Lung microvascular endothelial cell (primary cell): Measurements from ENCODE around the gene COL4A3. TPM values are rescaled to one million over a fixed set of nuclear protein-coding genes. Genes with fewer than 3 reads are reported as not detected.

Source experiments
- DNase-seq, 2 donors: peaks; one replicate each; pipeline versions ENCODE4 v3.0.0 to v3.0.0-alpha.2; 2010; ENCODE audit warnings: low read depth in 2 of 2
- total RNA-seq: library from RNA; depleted of rRNA; stranded (reverse); fragments of >200 nt; gene quantifications from 2 replicates; pipeline ENCODE4 v1.2.1, GENCODE V29; 2014

Gene COL4A3
- total RNA-seq = not detected in 2 replicates

DNA sequence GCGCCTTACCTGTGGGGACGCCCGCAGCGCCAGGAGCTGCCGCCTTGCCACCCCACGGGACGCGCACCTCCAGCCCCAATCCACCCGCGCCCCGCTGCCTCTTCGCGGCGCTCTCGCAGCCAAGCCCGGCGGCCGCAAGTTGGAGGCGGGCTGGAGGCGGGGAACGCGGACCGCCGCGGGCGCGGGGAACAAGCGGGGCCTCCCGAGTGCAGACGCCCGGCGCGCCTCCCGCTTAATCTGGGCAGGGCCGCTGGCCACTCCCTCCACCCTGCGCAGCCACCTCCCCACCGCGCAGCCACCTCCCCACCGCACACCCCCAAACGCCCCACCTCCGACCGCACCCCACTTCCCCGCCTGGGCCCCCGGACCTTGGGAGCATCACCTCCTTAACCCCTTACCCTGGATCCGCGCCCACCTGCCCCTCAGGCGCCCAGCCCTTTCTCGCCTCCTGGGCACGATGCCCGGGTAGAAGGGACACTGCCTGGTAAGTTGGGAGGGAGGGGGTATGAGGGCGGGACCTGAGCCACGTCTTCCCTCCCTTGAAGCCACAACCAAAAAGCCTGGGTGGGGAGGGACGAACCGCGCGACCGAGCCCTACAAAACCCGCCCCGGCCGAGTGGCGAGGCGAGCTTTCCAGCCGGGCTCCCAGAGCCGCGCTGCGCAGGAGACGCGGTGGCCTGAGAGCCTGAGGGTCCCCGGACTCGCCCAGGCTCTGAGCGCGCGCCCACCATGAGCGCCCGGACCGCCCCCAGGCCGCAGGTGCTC lies at the start of gene COL4A3, which contains the start of gene COL4A4:
TSS of gene COL4A3 (plus strand) at position 627 of the 765 bp plus-strand sequence. CDS start at position 730, 103 bp downstream.
TSS of gene COL4A4 (minus strand) at position 208 of the 765 bp plus-strand sequence. CDS start 16,722 bp downstream, outside the sequence.
- peak in 1 of 2 donors; percentile 7 for DNase-seq

DNA sequence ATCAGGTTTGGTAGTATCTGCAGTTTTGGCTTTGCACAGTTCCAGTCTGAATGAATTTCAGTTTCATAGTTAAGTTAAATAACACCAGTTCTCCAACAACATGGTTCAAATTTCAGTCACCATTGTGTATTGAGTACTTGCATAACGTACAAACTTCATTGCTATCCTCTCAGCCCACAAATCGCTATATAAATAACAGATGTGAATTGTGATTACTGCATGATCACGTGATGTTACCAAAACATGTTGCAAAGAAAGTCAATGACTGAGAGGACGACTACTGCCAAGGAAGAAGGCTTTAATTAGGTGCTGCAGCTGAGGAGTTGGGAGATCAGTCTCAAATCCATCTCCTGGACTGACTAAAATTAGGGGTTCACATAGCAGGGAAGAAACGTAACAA lies 48.7 kb upstream of the COL4A3 start:
- DNase-seq = no peak

GRCh38 chr2:227117027-227117426 lies 47.4 kb upstream of the COL4A3 start:
- DNase-seq = no peak

- DNase-seq = no peak
These were observed 46.6 kb upstream of the COL4A3 start for GRCh38 chr2:227117852-227118251.

DNA sequence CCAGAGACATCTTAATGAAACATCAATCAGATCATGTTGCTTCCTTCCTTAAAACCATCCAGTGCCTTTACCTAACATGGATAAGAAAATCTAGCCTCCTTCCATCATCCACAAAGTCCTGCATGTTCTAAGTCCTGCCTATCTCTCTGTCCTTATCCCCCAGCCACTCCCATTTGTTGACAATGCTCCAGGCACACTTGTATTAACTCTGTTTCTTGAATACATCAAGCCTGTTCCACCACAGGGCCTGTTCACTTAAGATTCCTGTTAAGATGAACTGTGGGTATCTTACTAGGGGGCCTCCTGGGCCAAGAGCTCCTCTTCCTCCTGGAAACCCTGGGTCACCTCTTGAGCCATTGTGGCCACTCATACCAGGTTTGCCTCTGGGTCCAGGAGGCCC lies 46.1 kb upstream of the COL4A3 start:
- DNase-seq = no peak

- DNase-seq = no peak
These were observed 40.7 kb upstream of the COL4A3 start for GRCh38 chr2:227123697-227124096.

GRCh38 chr2:227124811-227125210 lies 39.6 kb upstream of the COL4A3 start:
- DNase-seq = no peak

DNA sequence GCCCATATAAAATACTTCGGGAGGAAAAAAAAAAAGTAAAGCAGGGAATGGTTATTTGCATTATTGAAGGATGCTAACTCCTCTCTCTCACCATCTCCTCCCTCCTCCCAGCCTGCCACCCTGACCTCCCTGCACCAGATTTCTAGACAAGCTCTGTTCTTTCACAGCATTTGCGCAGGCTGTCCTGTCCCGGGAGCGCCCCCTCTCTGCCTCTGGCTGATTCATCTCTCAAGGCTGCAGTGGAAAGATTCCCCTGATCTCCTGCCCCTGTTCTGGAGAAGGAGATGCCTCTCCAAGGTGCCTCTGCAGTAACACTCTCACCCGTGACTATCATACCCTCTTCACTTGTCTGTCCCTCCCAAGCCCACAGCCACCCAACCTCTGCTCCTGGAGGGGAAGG lies 38.9 kb upstream of the COL4A3 start:
- peak in 1 of 2 donors; percentile 6 for DNase-seq

DNA sequence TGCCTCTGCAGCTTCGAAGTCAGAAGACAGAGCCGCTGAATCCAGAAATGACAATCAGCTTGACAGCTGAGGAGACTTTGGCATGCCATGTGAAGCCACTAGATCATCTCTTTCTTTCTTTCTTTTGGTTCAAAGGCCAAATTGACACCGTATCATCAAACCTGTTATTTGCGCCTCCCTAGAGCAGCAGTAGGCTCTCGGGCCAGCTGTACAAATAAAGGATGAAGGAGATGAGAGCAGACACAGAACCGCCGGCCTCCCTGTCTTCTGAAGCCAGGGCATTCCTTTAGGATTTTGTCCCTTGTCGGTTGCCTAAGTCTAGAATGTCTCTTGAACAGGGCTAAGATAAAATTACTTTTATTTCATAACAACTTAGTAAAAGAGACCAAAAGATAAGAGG lies 37.2 kb upstream of the COL4A3 start:
- no peak for DNase-seq

DNA sequence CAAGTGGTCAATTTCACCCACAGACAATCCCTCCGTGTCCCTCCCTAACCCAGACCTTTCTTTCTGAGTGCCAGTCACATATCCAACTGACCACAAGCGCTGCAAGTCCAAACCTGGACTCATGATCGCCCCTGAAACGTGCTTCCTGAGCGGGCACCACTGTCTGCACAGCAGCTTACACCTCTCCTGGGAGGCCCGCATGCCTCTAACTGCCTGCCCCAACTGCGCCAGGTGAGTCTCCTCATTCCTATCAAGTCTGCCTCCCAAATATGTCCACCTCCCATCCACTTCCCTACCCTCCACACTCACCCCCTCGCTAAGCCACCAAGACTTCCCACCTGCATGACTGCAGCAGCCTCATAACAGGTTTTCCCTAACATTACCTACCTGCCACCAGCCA lies 33.8 kb upstream of the COL4A3 start:
- no peak for DNase-seq

GRCh38 chr2:227132986-227133385 lies 31.4 kb upstream of the COL4A3 start:
- DNase-seq = no peak

GRCh38 chr2:227134591-227134990 lies 29.8 kb upstream of the COL4A3 start:
- no peak for DNase-seq

- no peak for DNase-seq
These were observed 23.1 kb upstream of the COL4A3 start for GRCh38 chr2:227141301-227141700.

DNA sequence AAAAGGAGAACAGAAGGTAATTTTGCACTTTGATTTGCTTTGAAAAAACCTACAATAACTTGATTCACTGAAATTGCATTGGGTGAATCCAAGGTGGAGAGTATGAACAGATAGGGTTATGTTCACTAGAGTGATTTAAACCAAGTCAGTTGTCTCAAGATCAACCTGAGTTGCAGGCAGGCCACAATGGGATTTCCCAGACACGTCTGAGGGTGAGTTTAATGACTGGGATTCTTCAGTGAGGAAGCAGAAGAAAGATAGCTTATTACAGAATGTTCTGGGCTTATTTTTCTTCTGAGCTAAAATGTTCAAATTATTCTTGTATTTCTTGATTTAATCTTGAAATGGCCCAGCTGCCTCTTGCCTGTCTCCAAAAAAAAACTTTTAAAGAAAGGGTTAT lies 20.5 kb upstream of the COL4A3 start:
- DNase-seq = no peak

DNA sequence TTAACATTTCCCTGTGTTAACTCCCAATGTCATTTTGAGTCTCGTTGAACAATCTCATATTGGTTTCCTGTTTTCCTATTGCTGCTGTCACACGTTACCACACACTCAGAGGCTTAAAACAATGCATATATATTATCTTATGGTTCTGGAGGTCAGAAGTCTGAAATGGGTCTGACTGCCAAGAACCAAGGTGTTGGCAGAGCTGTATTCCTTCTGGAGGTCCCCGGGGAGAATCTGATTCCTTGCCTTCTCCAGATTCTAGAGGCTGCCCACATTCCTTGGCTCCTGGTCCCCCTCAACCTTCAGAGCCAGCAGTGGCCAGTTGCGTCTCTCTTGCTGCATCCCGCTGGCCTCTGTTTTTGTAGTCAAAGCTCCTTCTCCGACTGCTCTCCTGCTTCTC lies 18.0 kb upstream of the COL4A3 start:
- no peak for DNase-seq

DNA sequence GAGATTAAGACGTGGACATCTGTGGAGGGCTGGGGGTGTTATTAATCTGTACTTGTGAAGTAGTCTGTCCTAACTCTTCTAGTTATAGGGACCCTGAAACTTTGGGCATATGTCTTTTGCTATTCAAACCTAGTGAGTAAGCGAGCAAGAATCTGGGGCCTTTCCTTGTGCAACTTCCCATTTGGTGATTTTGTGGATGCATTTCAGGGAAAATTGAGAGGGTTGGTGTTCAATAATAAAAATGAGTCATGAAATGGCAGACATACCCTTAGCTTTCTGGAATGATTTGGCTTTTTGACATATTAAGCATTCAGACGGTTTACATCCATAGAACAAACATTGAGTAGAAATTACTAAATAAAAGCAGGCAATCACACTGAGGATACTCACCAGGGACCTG lies 17.4 kb upstream of the COL4A3 start:
- DNase-seq = no peak

DNA sequence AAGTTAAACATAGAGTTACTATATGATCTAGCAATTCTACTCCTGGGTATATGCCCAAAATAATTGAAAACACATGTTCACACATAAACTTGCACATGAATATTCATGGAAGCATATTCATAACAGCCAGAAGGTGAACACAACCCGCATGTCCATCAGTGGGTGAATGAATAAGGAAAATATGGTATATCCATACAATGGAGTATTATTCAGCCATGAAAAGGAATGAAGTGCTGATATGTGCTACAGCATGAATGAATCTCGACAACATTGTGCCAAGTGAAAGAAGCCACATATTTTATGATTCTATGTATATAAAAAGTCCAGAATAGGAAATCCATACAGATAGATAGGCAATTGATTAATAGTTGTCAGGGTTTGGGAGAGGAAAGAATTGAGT lies 16.3 kb upstream of the COL4A3 start:
- no peak for DNase-seq

DNA sequence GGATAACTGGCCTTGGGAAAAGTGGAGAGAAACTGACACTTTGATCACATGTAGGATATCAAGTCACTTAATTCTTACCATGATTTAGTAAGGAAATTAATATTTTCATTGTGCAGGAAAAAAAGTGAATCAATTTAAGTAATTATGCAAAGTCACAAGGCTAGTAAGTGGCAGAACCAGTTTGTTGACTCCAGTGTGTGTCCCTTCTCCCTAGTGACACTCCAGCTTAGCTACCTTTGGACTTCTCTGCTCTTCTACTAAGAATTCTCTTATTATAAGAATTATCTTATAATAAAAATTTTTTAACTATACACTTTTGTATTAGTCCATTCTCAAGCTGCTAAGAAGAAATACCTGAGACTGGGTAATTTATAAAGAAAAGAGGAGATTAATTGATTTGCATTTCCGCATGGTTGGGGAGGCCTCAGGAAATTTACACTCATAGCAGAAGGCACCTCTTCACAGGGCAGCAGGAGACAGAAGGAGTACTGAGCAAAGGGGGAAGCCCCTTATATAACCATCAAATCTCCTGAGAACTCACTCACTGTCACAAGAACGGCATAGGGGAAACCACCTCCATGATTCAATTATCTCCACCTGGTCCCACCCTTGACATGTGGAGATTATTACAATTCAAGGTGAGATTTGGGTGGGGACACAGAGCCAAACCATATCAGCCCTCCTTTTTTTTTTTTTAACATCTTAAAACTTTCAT lies 14.0 kb upstream of the COL4A3 start:
- no peak for DNase-seq

DNA sequence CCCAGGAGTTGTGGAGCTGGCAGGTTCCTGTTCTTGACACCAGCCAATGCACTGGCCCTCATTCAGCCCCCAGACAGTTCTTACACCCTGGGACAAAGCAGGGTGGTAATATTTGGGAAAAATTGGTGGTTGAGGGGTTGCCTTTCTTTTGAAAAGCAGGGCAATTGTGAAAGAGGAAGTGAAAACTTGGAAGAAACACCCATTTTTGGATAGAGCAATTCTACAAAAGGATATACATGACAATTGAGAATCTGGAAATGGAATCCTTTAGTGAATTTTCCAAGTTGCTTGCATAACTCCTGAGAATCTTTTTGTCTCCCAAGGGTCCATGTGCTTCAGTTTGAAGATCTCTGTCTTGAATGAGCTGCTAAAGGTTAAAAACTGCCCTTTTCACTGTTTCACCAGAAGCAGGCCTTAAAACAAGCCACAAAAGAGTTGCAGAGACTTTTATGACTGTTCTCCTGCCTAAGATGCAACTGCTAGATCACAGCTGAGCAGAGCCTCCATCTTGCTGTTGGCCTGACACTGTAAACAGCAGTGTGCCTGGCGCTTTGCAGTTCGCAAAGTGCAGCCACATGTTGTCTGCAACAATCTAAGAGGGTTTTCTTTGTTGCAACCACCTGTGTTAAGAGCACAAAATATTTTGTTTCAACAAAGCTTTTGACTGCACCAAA lies 12.2 kb upstream of the COL4A3 start:
- no peak for DNase-seq

DNA sequence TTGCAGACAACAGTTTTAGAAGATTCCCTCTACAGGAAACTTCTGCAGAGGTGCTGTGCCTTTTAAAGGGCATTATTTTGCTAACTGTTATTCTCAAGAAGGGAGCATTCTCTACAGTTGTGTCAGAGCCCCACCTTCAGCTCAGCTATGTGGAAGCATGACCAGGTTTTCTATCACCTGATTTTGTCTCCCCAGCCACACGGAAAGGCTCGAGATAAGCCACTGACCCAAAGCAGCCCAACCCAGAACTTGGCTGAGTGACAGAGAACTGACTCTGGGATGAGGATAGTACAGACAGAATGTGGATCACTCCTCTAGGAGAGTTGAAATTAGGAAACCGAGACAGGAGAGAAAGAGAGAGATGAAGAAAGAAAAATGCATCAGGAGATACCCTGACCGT lies 11.1 kb upstream of the COL4A3 start:
- no peak for DNase-seq

GRCh38 chr2:227153758-227154486 lies 10.5 kb upstream of the COL4A3 start:
- no peak for DNase-seq
